Measurements from ENCODE around the gene ST6GALNAC4. TPM values are rescaled to one million over a fixed set of nuclear protein-coding genes. Genes with fewer than 3 reads are reported as not detected.

Gene ST6GALNAC4
- total RNA-seq, 1 experiment from 2014 or later, result 38.0 TPM

GRCh38 chr9:127959398-127959797 lies 42.6 kb upstream of the ST6GALNAC4 start:
- Histone ChIP-seq H3K4me3 (ENCODE audit: low read depth in 2 of 2, low read length in 2 of 2) (no peak overlapping the region), H3K4me1 (ENCODE audit: control insufficient read depth, insufficient read depth, low read length) (peaks cover 89% of the 10 kb centered on the region), H3K9me3 (ENCODE audit: control insufficient read depth, insufficient read depth, low read depth, low read length) (no peaks in the 10 kb centered on the region), H3K27ac (ENCODE audit: low read length) (peak overlapping the region; percentile 88), H3K36me3 (ENCODE audit: control insufficient read depth, insufficient read depth, low read length) (no peaks in the 10 kb centered on the region), H3K27me3 (ENCODE audit: control insufficient read depth, insufficient read depth, low read length) (no peaks in the 10 kb centered on the region)
- BruUV-seq (replicated peaks), result TSS peak; percentile 51
- POLR2A ChIA-PET, result no interaction called here
- intact Hi-C loops (cut with micrococcal nuclease; ENCODE audit: unreplicated experiment) (no loop called here), in situ Hi-C loops (cut with HindIII; ENCODE audit: low pct_unique_long_range_greater_than_20kb, low sequenced_read_pairs) (no loop called here)
- TF ChIP-seq CTCF (IDR thresholded peaks at IDR 0.05) (no peak), TCF7L2 (IDR thresholded peaks at IDR 0.05; ENCODE audit: low read depth, low read length) (no peak), SIN3A (IDR thresholded peaks at IDR 0.05; ENCODE audit: borderline replicate concordance, insufficient read depth, low read depth, low read length) (no peak), REST (IDR thresholded peaks at IDR 0.05; ENCODE audit: insufficient read depth in 1 of 2, low read depth in 2 of 2, low read length in 1 of 2) (no peak), POLR2AphosphoS5 (IDR thresholded peaks at IDR 0.05; ENCODE audit: low read depth, low read length) (no peak)
- CTCF ChIA-PET, result no interaction called here
- DNase-seq (ENCODE audit: low read depth, low spot score) (no peak), ATAC-seq (no peak)

- no peak for TF ChIP-seq REST (IDR thresholded peaks at IDR 0.05; ENCODE audit: insufficient read depth in 1 of 2, low read depth in 2 of 2, low read length in 1 of 2)
- Histone ChIP-seq H3K27ac (ENCODE audit: low read length) (no peak overlapping the region), H3K4me3 (ENCODE audit: low read depth in 2 of 2, low read length in 2 of 2) (no peak overlapping the region), H3K4me1 (ENCODE audit: control insufficient read depth, insufficient read depth, low read length) (peaks cover 89% of the 10 kb centered on the region), H3K27me3 (ENCODE audit: control insufficient read depth, insufficient read depth, low read length) (no peaks in the 10 kb centered on the region), H3K36me3 (ENCODE audit: control insufficient read depth, insufficient read depth, low read length) (no peaks in the 10 kb centered on the region), H3K9me3 (ENCODE audit: control insufficient read depth, insufficient read depth, low read depth, low read length) (no peaks in the 10 kb centered on the region)
- ChIA-PET CTCF (no interaction called here), POLR2A (no interaction called here)
- intact Hi-C loops (cut with micrococcal nuclease; ENCODE audit: unreplicated experiment), result no loop called here
- no TSS peak for BruUV-seq (replicated peaks)
- in situ Hi-C loops (cut with HindIII; ENCODE audit: low pct_unique_long_range_greater_than_20kb, low sequenced_read_pairs), result no loop called here
- ATAC-seq (no peak), DNase-seq (ENCODE audit: low read depth, low spot score) (no peak)
Observed at GRCh38 chr9:127958728-127959127, 41.9 kb upstream of the ST6GALNAC4 start.

Data from Panc1 (cell line).